ENCODE results near the gene RUVBL1. TPM values are rescaled to one million over a fixed set of nuclear protein-coding genes. Genes with fewer than 3 reads are reported as not detected.

The RUVBL1 gene
- total RNA-seq, 2 donors from 2014 or later = 22.1 to 23.7 TPM

GRCh38 chr3:128053614-128054013 lies 70.0 kb downstream of the RUVBL1 start:
- ATAC-seq (no peak), DNase-seq (no peak)
- intact Hi-C loops (cut with DNase I) = no loop called here

GRCh38 chr3:128052595-128053351 lies 70.8 kb downstream of the RUVBL1 start:
- ATAC-seq (peak; percentile 1 to 12), DNase-seq (no peak)
- intact Hi-C loops (cut with DNase I) = no loop called here

- DNase-seq = peak; percentile 96
- intact Hi-C loops (cut with DNase I) = no loop called here
- ATAC-seq = peak; percentile 97 to 98
These were observed 71.6 kb downstream of the RUVBL1 start, which contains the start of gene SEC61A1 for GRCh38 chr3:128051837-128052594. SEC61A1 (plus strand) TSS chr3:128052437; CDS start chr3:128052553, 116 bp downstream.

- DNase-seq (no peak), ATAC-seq (peak in 1 of 2 donors; percentile 2)
- intact Hi-C loops (cut with DNase I) = no loop called here
These were observed 72.2 kb downstream of the RUVBL1 start for GRCh38 chr3:128051459-128051836.

- intact Hi-C loops (cut with DNase I) = no loop called here
- ATAC-seq (no peak), DNase-seq (peak; percentile 58)
These were observed 73.0 kb downstream of the RUVBL1 start for GRCh38 chr3:128050597-128050996.

GRCh38 chr3:128041344-128041743 lies 82.3 kb downstream of the RUVBL1 start:
- intact Hi-C loops (cut with DNase I) = no loop called here
- ATAC-seq = no peak
- DNase-seq = no peak

GRCh38 chr3:128040660-128041059 lies 83.0 kb downstream of the RUVBL1 start:
- no peak for DNase-seq
- ATAC-seq = no peak
- intact Hi-C loops (cut with DNase I) = no loop called here

- intact Hi-C loops (cut with DNase I) = no loop called here
- no peak for DNase-seq
- ATAC-seq = no peak
These were observed 83.6 kb downstream of the RUVBL1 start for GRCh38 chr3:128040041-128040440.

GRCh38 chr3:128036119-128036518 lies 87.5 kb downstream of the RUVBL1 start:
- intact Hi-C loops (cut with DNase I) = no loop called here
- ATAC-seq = no peak
- no peak for DNase-seq

GRCh38 chr3:128033102-128033501 lies 90.5 kb downstream of the RUVBL1 start:
- DNase-seq = no peak
- no peak for ATAC-seq
- intact Hi-C loops (cut with DNase I) = no loop called here

Other genes starting within 250 kb of the RUVBL1 start
- 1 to 10 TPM; 3.2 to 5.1 TPM for gene KBTBD12, start 208.6 kb downstream of the RUVBL1 start, total RNA-seq
- gene SEC61A1, start 71.4 kb downstream of the RUVBL1 start, total RNA-seq = 100 to 1,000 TPM in 1 of 2 donors, 10 to 100 TPM in 1; 80.0 to 134 TPM
- gene EEFSEC, start 29.7 kb upstream of the RUVBL1 start, total RNA-seq = 10 to 100 TPM; 13.5 to 18.9 TPM

Measured in left cardiac atrium (tissue), 4 donors.